NCI-H345 treated with DMSO at 0.1 percent for 48 hours (cell line): ENCODE data around the gene BRINP2.
"Not testable (repeated sequence)": the region's sequence is repeated elsewhere in the genome, so short reads cannot be mapped to it uniquely, and the experiment has no call there.

ENCODE experiments used
- DNase-seq: peaks from one replicate; lab custom pipeline; 2025; ENCODE audit not compliant: unreplicated experiment; lab: John Stamatoyannopoulos, UW

BRINP2 gene

DNA sequence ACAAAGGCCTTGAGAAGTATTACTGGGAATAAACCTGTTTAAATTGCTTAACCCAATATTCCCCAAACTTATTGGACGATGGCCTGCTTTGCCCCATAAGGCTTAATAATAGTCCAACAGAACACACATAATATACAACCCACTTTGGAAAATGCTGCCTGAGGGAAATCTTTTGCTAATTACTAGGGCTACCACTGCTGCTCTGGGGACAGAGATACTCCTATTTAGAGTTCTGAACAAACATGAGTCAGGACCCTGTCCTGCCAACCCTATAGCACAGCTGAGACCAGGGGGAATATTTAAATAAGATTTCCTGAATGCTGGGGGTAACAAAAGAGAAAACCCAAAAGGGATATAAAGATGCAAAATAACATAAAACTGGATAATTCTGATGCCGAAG lies 139.1 kb downstream of the BRINP2 start:
- DNase-seq, result no peak

- DNase-seq, result no peak
Measured at GRCh38 chr1:177310326-177310725, 139.6 kb downstream of the BRINP2 start.

- no peak for DNase-seq
Measured at GRCh38 chr1:177311111-177311510, 140.4 kb downstream of the BRINP2 start.

DNA sequence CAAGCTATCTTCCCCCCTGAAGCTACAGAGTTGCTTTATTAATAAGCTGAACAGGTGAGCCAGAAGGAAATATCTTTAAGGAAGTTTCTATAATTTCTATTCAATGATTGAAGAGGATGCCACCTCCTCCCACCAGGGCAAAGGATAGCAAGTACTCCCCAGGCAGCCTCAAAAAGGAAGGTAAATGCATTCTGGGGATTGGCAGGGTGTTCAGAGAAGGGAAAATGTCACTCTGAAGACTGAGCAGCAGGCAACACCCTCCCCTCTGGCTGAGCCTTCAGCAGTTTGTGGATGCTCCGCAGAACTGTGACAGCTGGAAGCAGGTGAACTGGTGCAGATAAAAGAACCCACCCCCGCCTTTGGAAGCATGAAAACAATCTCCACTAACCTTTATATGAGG lies 140.8 kb downstream of the BRINP2 start:
- no peak for DNase-seq

DNA sequence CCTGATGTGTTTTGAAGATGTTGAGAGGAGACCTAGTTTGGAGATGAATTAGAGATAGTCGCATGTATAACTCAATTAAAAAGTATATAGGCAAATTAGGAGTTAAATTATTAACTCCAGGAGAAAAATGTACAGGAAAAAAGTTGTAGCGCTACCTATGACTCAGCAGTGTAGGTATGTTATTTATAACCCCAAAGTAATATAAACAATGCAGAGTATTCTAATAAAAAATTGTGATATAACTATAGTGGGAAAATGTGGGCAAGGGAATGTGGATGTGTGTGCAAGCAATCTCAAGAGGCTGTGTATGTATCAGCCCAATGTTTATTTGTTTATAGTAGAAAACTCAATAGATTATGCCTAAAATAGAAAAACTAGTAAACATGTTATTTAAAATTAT lies 144.5 kb downstream of the BRINP2 start:
- DNase-seq, result no peak

DNA sequence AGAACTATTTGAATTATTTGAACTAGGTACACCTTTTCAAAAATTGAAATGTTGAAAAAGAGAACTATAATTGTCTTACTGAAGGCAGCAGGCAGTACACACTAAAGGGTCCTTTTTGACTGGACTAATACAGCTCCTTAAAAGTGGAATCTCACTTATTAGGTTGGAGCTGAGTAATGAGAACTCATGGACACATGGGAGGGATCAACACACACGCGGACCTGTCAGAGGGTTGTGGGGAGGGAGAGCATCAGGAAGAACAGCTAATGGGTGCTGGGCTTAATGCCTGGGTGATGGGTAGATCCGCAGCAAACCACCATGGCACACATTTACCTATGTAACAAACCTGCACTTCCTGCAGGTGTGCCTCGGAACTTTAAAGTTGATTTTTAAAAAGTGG lies 145.0 kb downstream of the BRINP2 start:
- no peak for DNase-seq

GRCh38 chr1:177321434-177321833 lies 150.7 kb downstream of the BRINP2 start:
- DNase-seq, result not testable (repeated sequence)

GRCh38 chr1:177328251-177328650 lies 157.5 kb downstream of the BRINP2 start:
- DNase-seq, result no peak

DNA sequence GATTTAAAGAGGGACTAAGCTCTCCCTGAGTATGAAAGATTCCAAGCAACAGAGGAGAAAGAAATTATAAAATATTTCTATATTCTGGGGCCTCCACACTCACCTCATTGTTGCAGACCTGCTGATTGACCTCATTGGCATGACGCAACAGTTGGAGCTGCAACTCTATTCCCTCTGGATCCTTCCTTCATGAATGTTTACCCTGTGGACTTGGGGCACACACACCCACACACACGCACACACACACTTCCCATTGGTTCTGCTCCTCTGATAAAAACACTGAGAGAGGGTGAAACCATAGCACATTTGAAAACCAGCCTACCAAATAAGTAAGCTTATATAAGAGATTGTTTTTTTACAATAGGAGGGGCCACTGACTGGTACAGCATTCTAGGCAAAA lies 159.1 kb downstream of the BRINP2 start:
- no peak for DNase-seq
